Tibial nerve (tissue), 4 donors: ENCODE data around the gene EIF2AK3. TPM values are rescaled to one million over a fixed set of nuclear protein-coding genes. Genes with fewer than 3 reads are reported as not detected.

Experiments used
- DNase-seq, 2 donors: peaks; one replicate each; pipeline ENCODE4 v3.0.0-alpha.2; 2019; ENCODE audit warnings: low spot score in 2 of 2
- H3K27ac ChIP-seq, 4 donors: fragments of 200-600 bp; sonication (generic) in 3 of 4; one replicate each; pipeline ENCODE4 v1.5.1; 2017 to 2019; ENCODE audit warnings: mild to moderate bottlenecking in 1 of 4
- H3K27me3 ChIP-seq, 2 donors: fragments of 200-600 bp; sonication (generic) in 1 of 2; one replicate each; pipeline versions ENCODE4 v1.5.1 to v1.6.0; 2017 to 2019
- H3K36me3 ChIP-seq, 3 donors: fragments of 200-600 bp; sonication (generic); one replicate each; pipeline ENCODE4 v1.5.1; 2018 to 2019
- H3K4me1 ChIP-seq, 4 donors: fragments of 200-600 bp; sonication (generic) in 3 of 4; one replicate each; pipeline ENCODE4 v1.5.1; 2017 to 2019
- H3K4me3 ChIP-seq, 4 donors: fragments of 200-600 bp; sonication (generic) in 3 of 4; one replicate each; pipeline ENCODE4 v1.5.1; 2017 to 2019; ENCODE audit warnings: mild to moderate bottlenecking in 1 of 4, moderate library complexity in 1 of 4
- H3K9me3 ChIP-seq, 4 donors: fragments of 200-600 bp; sonication (generic) in 3 of 4; one replicate each; pipeline ENCODE4 v1.5.1; 2017 to 2019
- EP300 ChIP-seq, 2 donors: sonication (generic); formaldehyde crosslinking; IDR thresholded peaks; one replicate each; pipeline ENCODE4 v1.6.1; 2017; ENCODE audit warnings: antibody characterized with exemption in 2 of 2, mild to moderate bottlenecking in 1 of 2
- POLR2A ChIP-seq, 2 donors: fragments of 450-650 bp; IDR thresholded peaks; one replicate each; pipeline ENCODE4 v1.6.1; 2017; ENCODE audit warnings: antibody characterized with exemption in 2 of 2, mild to moderate bottlenecking in 2 of 2, moderate library complexity in 2 of 2
- whole genome bisulfite sequencing, 2 donors: methylation state at CpG; one replicate each; pipeline ENCODE4 v1.1.5; 2018; 5-methylcytosine and 5-hydroxymethylcytosine counted together
- total RNA-seq, 4 donors: library from RNA; depleted of rRNA; stranded (reverse); fragments of >200 nt; gene quantifications; one replicate each; pipeline ENCODE4 v1.1.0, GENCODE V29; 2016
- TF ChIP-seq, protein P1 (sequence below), 5 experiments: fragments of 200-600 bp in 3 of 5; fragments of 450-650 bp in 2 of 5; sonication (generic) in 3 of 5; IDR thresholded peaks; one replicate each; pipeline ENCODE4 v1.5.1; 2016 to 2019; ENCODE audit warnings: antibody characterized with exemption in 5 of 5, mild to moderate bottlenecking in 3 of 5, moderate library complexity in 2 of 5

EIF2AK3 gene
- total RNA-seq, 4 donors from 2014 or later = 19.8 to 29.1 (median 25.9) TPM

DNA sequence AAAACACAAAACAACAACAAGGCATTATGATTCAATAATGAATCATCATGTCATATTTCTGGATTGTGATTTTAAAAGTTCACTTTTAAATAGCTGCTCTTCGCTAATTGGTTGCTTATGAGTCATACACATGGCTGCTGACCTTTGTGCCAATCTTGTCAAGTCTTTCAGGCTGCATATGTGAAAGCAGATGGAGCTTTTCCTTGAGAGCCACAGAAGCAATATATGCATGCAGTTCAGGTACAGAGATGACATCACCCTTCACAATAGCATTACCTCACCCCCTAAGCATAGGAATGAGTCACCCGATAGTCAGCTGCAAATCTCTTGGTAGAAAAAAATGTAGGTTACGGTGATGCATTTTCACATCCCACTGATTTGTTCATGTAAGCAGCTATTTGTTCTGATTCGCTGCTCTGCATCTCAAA is 27.2 kb downstream of the EIF2AK3 start:
- Histone ChIP-seq H3K4me1 (peaks cover 0 to 65% (median 24%) of the 10 kb centered on the region in 4 donors), H3K9me3 (no peaks in the 10 kb centered on the region), H3K27ac (peak overlapping the region in 3 of 4 donors; percentile 17 to 82 (median 66)), H3K27me3 (no peaks in the 10 kb centered on the region), H3K4me3 (peak overlapping the region in 1 of 4 donors; percentile 4), H3K36me3 (peaks cover 0 to 4% (median 0%) of the 10 kb centered on the region in 3 donors)
- TF ChIP-seq POLR2A (IDR thresholded peaks at IDR 0.05) (no peak), EP300 (IDR thresholded peaks at IDR 0.05) (peak in 1 of 2 donors; percentile 62)
- TF ChIP-seq, protein P1, sequence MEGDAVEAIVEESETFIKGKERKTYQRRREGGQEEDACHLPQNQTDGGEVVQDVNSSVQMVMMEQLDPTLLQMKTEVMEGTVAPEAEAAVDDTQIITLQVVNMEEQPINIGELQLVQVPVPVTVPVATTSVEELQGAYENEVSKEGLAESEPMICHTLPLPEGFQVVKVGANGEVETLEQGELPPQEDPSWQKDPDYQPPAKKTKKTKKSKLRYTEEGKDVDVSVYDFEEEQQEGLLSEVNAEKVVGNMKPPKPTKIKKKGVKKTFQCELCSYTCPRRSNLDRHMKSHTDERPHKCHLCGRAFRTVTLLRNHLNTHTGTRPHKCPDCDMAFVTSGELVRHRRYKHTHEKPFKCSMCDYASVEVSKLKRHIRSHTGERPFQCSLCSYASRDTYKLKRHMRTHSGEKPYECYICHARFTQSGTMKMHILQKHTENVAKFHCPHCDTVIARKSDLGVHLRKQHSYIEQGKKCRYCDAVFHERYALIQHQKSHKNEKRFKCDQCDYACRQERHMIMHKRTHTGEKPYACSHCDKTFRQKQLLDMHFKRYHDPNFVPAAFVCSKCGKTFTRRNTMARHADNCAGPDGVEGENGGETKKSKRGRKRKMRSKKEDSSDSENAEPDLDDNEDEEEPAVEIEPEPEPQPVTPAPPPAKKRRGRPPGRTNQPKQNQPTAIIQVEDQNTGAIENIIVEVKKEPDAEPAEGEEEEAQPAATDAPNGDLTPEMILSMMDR (IDR thresholded peaks at IDR 0.05) = no peak
- WGBS, 2 donors = 29 to 31% methylated on average over 4 of the region's 4 CpGs
- DNase-seq = no peak

- Histone ChIP-seq H3K36me3 (peaks cover 0 to 4% (median 0%) of the 10 kb centered on the region in 3 donors), H3K4me3 (no peak overlapping the region), H3K27ac (peak overlapping the region in 3 of 4 donors; percentile 17 to 82 (median 66)), H3K9me3 (no peaks in the 10 kb centered on the region), H3K27me3 (no peaks in the 10 kb centered on the region), H3K4me1 (peaks cover 0 to 65% (median 24%) of the 10 kb centered on the region in 4 donors)
- WGBS, 2 donors = 69 to 72% methylated on average over 2 of the region's 2 CpGs
- no peak for DNase-seq
- TF ChIP-seq POLR2A (IDR thresholded peaks at IDR 0.05) (no peak), EP300 (IDR thresholded peaks at IDR 0.05) (no peak)
- TF ChIP-seq, protein P1 (IDR thresholded peaks at IDR 0.05) = no peak
These were observed 27.7 kb downstream of the EIF2AK3 start for GRCh38 chr2:88599527-88599926.

GRCh38 chr2:88597168-88597567 is 30.1 kb downstream of the EIF2AK3 start:
- DNase-seq = no peak
- Histone ChIP-seq H3K4me3 (no peak overlapping the region), H3K9me3 (no peaks in the 10 kb centered on the region), H3K36me3 (peaks cover 0 to 25% (median 0%) of the 10 kb centered on the region in 3 donors), H3K27ac (no peak overlapping the region), H3K27me3 (no peaks in the 10 kb centered on the region), H3K4me1 (peaks cover 0 to 52% (median 20%) of the 10 kb centered on the region in 4 donors)
- TF ChIP-seq POLR2A (IDR thresholded peaks at IDR 0.05) = no peak
- TF ChIP-seq, protein P1 (IDR thresholded peaks at IDR 0.05) = no peak
- TF ChIP-seq EP300 (IDR thresholded peaks at IDR 0.05) = no peak

GRCh38 chr2:88596141-88596830 is 31.0 kb downstream of the EIF2AK3 start:
- no peak for DNase-seq
- H3K9me3 ChIP-seq = no peaks in the 10 kb centered on the region
- peaks cover 0 to 51% (median 19%) of the 10 kb centered on the region in 4 donors for H3K4me1 ChIP-seq
- 92 to 93% methylated on average over 8 of the region's 8 CpGs for WGBS, 2 donors
- TF ChIP-seq POLR2A (IDR thresholded peaks at IDR 0.05) (no peak), EP300 (IDR thresholded peaks at IDR 0.05) (no peak)
- TF ChIP-seq, protein P1 (IDR thresholded peaks at IDR 0.05) = no peak
- no peak overlapping the region for H3K27ac ChIP-seq
- H3K4me3 ChIP-seq = no peak overlapping the region
- peaks cover 0 to 25% (median 0%) of the 10 kb centered on the region in 3 donors for H3K36me3 ChIP-seq
- no peaks in the 10 kb centered on the region for H3K27me3 ChIP-seq

DNA sequence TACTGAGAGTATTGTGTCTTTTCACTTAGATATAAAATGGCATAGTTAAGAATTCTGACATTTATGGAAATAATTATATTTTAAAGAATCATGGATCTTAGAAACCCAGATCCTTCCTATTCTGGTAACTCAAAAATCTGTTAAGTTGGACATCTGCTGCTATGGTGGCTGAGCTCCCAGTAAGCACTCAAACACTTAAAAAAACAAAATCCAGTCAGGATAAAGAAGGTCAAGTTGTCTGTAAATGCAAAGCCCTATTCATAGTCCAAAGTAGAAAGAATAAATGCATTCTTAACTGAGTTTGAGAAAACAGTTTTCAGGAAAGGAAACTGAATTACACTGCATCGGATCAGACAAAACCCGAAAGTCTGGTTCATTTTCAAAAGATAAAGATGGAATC is 35.6 kb downstream of the EIF2AK3 start:
- Histone ChIP-seq H3K4me1 (peaks cover 0 to 10% (median 0%) of the 10 kb centered on the region in 4 donors), H3K27me3 (no peaks in the 10 kb centered on the region), H3K36me3 (peaks cover 3 to 52% (median 6%) of the 10 kb centered on the region in 3 donors), H3K4me3 (no peak overlapping the region), H3K9me3 (no peaks in the 10 kb centered on the region), H3K27ac (peak overlapping the region in 1 of 4 donors; percentile 50)
- no peak for DNase-seq
- TF ChIP-seq POLR2A (IDR thresholded peaks at IDR 0.05) = no peak
- TF ChIP-seq, protein P1 (IDR thresholded peaks at IDR 0.05) = no peak
- no peak for TF ChIP-seq EP300 (IDR thresholded peaks at IDR 0.05)
- WGBS, 2 donors = 58 to 62% methylated on average over 2 of the region's 2 CpGs
